Stomach (tissue), 4 donors: ENCODE measurements around the gene SLBP.

Source experiments
- CTCF ChIP-seq, 7 experiments: fragments of 450-650 bp in 4 of 7; fragments of 200-600 bp in 3 of 7; sonication (generic) in 3 of 7; IDR thresholded peaks; one replicate each; pipeline ENCODE4 v1.5.1; 2016 to 2019; ENCODE audit warnings: antibody characterized with exemption in 7 of 7, control low read depth in 2 of 7, mild to moderate bottlenecking in 1 of 7
- EP300 ChIP-seq: sonication (generic); formaldehyde crosslinking; IDR thresholded peaks from one replicate; pipeline ENCODE4 v1.6.1; 2017; ENCODE audit warnings: antibody characterized with exemption
- POLR2A ChIP-seq, 4 donors: fragments of 450-650 bp; IDR thresholded peaks; one replicate each; pipeline ENCODE4 v1.6.1; 2016; ENCODE audit warnings: antibody characterized with exemption in 4 of 4, control low read depth in 2 of 4, mild to moderate bottlenecking in 1 of 4, moderate library complexity in 1 of 4
- POLR2AphosphoS5 ChIP-seq, 3 donors: sonication (generic); formaldehyde crosslinking; IDR thresholded peaks; one replicate each; pipeline ENCODE4 v1.6.1; 2016; ENCODE audit warnings: antibody characterized with exemption in 3 of 3

GRCh38 chr4:1647432-1647831 is 64.7 kb downstream of the SLBP start:
- TF ChIP-seq POLR2AphosphoS5 (IDR thresholded peaks at IDR 0.05) (no peak), EP300 (no peak), POLR2A (IDR thresholded peaks at IDR 0.05) (no peak), CTCF (IDR thresholded peaks at IDR 0.05) (no peak)
